Breast epithelium (tissue), 3 donors: ENCODE results near the gene ULBP1.

Experiments used
- CTCF ChIP-seq, 3 donors: fragments of 450-650 bp; IDR thresholded peaks; one replicate each; pipeline ENCODE4 v1.5.1; 2016 to 2017; ENCODE audit warnings: antibody characterized with exemption in 3 of 3, mild to moderate bottlenecking in 3 of 3, moderate library complexity in 3 of 3
- POLR2A ChIP-seq: fragments of 450-650 bp; IDR thresholded peaks from one replicate; pipeline ENCODE4 v1.6.1; 2016; ENCODE audit warnings: antibody characterized with exemption, mild to moderate bottlenecking, moderate library complexity
- POLR2AphosphoS5 ChIP-seq, 3 donors: sonication (generic); formaldehyde crosslinking; IDR thresholded peaks; one replicate each; pipeline ENCODE4 v1.6.1; 2017; ENCODE audit warnings: antibody characterized with exemption in 3 of 3

GRCh38 chr6:149940672-149940982, 23.1 kb upstream of the ULBP1 start:
- TF ChIP-seq POLR2A = no peak
- TF ChIP-seq CTCF (IDR thresholded peaks at IDR 0.05) = no peak
- no peak for TF ChIP-seq POLR2AphosphoS5 (IDR thresholded peaks at IDR 0.05)
